GM18499 (cell line): ENCODE results near the gene EIF1AD.
"Not testable (repeated sequence)": the region's sequence is repeated elsewhere in the genome, so short reads cannot be mapped to it uniquely, and the experiment has no call there.

Source experiments
- ATAC-seq: cut with Tn5 transposase; IDR thresholded peaks from one replicate; pipeline ENCODE4 v1.9.1; 2021; ENCODE audit warnings: moderate number of reproducible peaks; ENCODE audit not compliant: insufficient read depth, unreplicated experiment

The EIF1AD gene

DNA sequence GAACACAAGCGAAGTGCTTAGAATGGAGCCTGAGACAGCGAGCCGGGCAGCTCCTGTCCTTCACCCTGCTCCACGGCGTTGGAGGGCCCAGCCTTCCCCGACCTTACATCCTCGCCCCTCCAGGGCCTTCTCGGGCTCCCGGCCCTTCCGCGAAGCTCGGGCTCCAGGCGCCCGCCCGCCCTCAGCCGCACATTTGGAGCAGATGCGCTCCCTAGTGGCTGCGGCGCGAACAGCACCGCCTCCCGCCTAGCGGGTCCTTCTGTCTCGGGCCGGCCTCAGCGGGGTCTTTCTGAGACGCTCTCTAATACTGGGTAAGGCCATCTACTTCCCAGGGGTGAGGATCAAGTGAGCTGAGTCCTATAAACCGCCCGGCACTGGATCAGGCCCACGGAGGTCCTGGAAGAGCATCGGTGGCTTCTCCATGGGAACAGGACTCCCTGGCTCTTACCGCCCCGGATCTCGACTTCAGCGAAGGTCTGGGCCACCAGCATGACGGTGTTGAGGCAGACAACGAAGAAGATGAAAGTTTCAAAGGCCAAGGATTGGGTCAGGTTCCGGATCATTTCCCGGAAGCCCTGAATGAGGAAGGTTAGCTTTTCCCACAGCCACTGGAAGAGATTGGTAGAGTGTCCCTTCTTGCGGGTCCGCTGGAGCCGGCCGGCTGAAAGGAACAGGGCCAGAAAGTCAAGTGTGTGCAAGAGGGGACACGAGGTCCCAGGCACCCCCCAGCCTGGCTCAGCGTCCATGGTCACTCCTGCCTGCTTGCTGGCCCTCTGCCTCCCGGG is 20.6 kb upstream of the EIF1AD start:
- no peak for ATAC-seq

- ATAC-seq = no peak
These were observed 18.8 kb upstream of the EIF1AD start for GRCh38 chr11:66020618-66021357.

DNA sequence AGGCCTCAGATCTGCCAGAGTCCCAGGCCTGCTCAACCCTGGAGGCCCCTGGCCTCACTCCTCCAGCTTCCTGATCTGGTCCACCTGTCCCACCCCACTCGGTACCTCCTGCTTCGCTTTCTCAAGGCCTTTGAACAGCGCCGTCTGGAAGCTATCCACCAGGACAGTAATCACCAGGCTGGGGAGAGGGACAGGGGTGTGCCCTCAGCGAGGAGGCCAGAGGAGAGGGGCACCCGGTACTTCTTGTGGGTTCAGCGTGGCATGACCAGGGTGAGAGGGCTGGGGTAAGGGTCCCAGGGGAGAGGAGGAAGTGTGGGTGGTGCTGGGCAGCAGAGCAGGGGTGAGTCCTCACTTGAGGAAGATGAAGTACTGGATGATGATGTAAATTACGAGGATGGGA is 18.3 kb upstream of the EIF1AD start:
- no peak for ATAC-seq

- no peak for ATAC-seq
These were observed 15.4 kb upstream of the EIF1AD start for GRCh38 chr11:66017321-66017720.

- ATAC-seq = no peak
These were observed 14.8 kb upstream of the EIF1AD start for GRCh38 chr11:66016793-66017177.

DNA sequence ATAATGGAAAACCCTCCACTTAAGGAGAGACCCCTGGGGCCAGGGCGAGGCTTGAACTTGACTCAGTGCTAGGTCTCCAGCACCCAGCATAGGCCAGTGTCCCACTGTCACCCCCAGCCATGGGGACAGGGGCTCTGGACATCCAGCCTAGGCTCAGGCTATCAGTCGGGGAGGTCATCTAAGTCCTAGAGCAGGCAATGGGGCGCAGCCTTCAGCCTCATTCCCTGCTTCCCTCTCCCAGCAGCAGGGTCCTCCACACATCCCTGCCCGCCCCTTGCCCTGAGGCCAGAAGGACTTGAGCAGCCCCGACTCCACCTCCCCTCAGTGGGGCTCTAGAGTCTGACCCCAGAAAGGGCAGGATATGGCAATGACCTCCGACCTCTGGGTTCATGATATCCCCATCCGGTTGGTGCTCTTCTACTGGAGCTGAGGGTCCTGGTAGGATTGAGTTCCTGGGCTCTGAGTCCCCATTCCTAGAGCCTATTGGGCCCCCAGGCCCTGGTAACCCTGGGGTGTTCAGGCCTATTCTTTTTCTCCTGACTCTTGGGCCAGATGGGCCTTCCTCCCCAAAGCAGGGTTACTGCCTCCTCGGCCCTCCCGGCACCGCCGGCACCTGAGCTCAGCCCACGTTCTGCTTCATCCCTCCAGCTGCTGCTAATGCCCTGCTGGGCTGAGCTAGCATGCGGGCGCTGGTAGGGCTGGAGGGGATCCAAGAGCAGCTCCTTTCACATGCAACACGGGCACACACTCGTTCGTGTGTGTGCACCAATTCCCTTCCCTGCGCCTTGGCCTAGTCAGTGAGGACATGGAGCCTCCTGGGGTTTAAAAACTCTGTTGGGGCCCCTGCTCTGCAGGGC is 14.2 kb upstream of the EIF1AD start:
- ATAC-seq = no peak

GRCh38 chr11:66015454-66015881 is 13.5 kb upstream of the EIF1AD start:
- ATAC-seq = no peak

DNA sequence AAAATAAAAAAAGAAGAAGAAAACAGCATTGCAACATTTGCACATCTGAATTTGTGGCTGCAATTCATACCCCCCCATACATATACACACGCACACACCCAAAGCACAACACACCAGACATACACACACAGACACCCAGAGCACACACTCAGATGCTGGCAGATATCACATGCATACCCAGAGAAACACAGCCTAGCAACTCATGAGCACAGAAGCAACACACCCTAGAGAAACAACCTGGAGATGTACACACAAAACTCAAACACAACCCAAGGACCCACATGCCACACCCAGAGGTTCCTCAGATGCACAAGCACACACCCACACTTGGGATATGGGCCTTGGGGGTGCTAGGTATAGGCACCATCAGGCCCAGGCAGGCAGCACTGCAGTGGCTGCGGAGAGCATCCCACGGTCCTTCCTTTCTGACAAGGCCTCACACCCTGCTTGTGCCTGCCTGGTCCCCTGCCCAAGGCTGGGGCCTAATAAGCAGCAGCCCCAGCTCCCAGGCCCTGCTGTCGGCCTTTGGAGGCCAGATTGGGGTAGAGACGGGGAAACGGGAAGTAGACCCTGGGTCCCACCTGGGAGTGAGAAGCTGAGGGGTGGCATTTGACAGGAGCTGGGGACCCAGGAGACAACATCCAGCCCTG is 13.0 kb upstream of the EIF1AD start:
- ATAC-seq = no peak

GRCh38 chr11:66013762-66014100 is 11.8 kb upstream of the EIF1AD start:
- ATAC-seq = no peak

DNA sequence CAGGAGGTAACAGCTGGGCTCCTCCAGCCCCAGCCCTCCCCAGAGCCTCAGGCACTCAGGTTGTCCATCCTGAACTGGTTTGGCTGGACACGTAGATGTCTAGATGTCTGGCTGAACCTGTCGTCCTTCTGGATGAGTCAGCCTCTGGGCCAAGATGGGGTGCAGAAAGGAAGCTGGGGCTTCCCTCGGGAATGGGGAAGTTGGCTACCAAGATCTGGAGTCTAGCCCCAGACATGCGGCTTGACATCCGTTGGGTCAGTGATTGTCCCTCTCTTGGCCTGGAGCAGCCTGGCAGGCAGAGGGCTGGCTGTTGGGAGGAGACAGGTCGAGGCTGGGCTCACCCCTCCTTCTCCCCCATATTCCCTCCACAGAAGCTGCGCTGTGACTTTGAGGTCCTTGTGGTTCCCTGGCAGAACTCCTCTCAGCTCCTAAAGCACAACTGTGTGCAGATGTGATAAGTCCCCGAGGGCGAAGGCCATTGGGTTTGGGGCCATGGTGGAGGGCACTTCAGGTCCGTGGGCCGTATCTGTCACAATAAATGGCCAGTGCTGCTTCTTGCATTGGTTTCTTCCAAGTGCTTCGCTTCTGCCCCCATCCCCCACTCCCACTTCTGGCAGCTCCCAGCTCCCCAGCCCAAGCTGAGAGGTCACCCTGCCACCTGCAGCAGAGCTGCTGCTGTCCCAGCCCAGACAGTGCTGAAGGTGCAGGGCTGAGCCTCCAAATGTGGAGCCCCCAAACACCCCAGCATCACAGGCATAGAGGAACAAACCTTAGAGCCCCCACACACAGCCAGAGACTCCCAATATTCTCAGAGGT is 11.2 kb upstream of the EIF1AD start:
- ATAC-seq = no peak

- ATAC-seq = no peak
These were observed 10.5 kb upstream of the EIF1AD start for GRCh38 chr11:66012371-66012945.

- no peak for ATAC-seq
These were observed 9.9 kb upstream of the EIF1AD start, which contains the start of gene CST6 for GRCh38 chr11:66011785-66012303. Gene CST6, plus strand, starts transcription at chr11:66012008. Its CDS starts 37 bp downstream, at chr11:66012045.

GRCh38 chr11:66011239-66011784 is 9.4 kb upstream of the EIF1AD start:
- ATAC-seq = no peak

DNA sequence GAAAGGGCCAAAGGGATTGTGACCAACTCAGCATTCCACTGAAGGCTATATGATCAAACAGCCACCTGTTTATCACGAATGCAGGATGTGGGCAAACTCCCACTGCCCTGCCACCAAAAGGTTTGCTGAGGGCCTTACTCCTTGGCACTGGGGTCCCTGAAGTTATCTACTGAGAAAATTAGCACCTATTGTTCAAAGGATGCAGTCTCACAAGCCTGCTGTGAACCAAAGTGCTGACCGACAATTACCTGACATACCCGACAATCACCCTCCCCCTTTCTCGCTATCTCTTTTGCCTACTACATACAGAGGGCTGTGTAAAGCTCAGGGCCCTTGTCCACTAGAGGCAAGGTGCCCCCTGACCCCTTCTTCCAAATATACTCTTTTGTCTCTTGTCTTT is 8.1 kb upstream of the EIF1AD start:
- not testable (repeated sequence) for ATAC-seq

- no peak for ATAC-seq
These were observed 6.6 kb upstream of the EIF1AD start for GRCh38 chr11:66008468-66009101.

DNA sequence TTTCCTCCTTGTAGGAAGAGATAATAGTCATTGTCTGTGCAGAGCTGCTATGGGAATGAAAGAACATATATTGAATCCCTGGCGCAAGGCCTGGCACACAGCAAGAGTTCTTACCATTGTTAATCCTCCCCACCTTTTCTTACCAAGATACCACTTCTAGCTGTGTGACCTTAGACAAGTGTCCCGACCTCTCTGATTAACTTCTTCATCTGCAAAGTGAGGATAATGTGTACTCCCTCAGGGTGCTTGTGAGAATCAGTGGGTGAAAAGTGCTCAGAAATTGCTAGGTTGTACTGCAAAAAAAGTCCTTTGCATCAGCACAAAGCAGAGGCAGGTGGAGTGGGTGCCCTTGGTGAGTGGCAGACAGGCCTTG is 6.1 kb upstream of the EIF1AD start:
- no peak for ATAC-seq

DNA sequence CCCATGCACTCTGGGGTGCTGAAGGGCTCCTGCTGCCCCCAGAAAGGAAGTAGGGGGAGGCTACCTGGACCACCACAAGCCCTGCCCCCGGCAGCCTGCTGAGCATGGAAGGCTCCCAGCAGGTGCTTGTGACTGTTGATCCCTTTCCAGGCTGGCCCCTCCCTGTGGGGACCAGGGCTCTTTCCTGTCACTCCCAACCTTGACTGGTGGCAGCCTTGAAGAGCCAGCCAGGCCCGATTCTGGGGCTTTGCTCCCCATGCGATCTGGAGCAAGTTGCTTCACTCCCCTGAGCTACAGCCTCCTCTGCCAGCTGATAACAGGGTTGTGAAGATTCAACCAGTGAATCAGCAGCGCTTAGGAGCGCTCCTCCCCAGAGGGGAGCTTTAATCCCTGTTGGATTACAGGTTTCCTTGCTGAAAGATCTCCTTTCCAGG is 5.3 kb upstream of the EIF1AD start:
- no peak for ATAC-seq

- ATAC-seq = no peak
These were observed 4.9 kb upstream of the EIF1AD start for GRCh38 chr11:66006891-66007176.
